SU-DHL-6 (cell line): ENCODE results near the gene FAM227B.
"Not testable (repeated sequence)": the region's sequence is repeated elsewhere in the genome, so short reads cannot be mapped to it uniquely, and the experiment has no call there.

Source experiments
- H2AFZ ChIP-seq: fragments of 200-600 bp; sonication (generic); 2 replicates; pipeline ENCODE4 v1.6.1; 2014; ENCODE audit warnings: low read depth, mild to moderate bottlenecking, moderate library complexity, mixed read lengths, antibody characterized with exemption, low read length; ENCODE audit not compliant: severe bottlenecking
- H3F3A ChIP-seq: fragments of 200-600 bp; shearing (Covaris generic); 2 replicates; pipeline ENCODE4 v1.6.0; 2016; ENCODE audit warnings: antibody characterized with exemption, mild to moderate bottlenecking; ENCODE audit not compliant: insufficient read depth
- H3K27ac ChIP-seq: fragments of 200-600 bp; sonication (generic); 2 replicates; pipeline ENCODE4 v1.5.1; 2016; ENCODE audit warnings: low read depth, mild to moderate bottlenecking, low read length, moderate library complexity, mixed read lengths
- H3K27me3 ChIP-seq: fragments of 200-600 bp; sonication (generic), shearing (Covaris generic); 2 replicates; pipeline ENCODE4 v1.6.0; 2014; ENCODE audit warnings: mild to moderate bottlenecking, low read length
- H3K36me3 ChIP-seq: fragments of 200-600 bp; sonication (generic); 2 replicates; pipeline ENCODE4 v1.6.1; 2014; ENCODE audit warnings: mild to moderate bottlenecking, low read length, mixed read lengths
- H3K4me2 ChIP-seq: fragments of 300-600, 200-600 bp; shearing (Covaris generic), sonication (generic); 2 replicates; pipeline ENCODE4 v1.6.0; 2014; ENCODE audit warnings: low read length, low read depth, mild to moderate bottlenecking; ENCODE audit not compliant: poor library complexity, severe bottlenecking
- H3K4me3 ChIP-seq: fragments of 200-600 bp; sonication (generic); 2 replicates; pipeline ENCODE4 v1.5.1; 2014; ENCODE audit warnings: antibody characterized with exemption, low read length, mild to moderate bottlenecking, mixed read lengths; ENCODE audit not compliant: insufficient read depth, poor library complexity, severe bottlenecking
- H3K79me2 ChIP-seq: fragments of 200-600 bp; sonication (generic); 2 replicates; pipeline ENCODE4 v1.6.1; 2014; ENCODE audit warnings: mild to moderate bottlenecking, low read length, moderate library complexity; ENCODE audit not compliant: insufficient read depth
- H3K9ac ChIP-seq: fragments of 200-600 bp; sonication (generic); 2 replicates; pipeline ENCODE4 v1.7.0; 2014; ENCODE audit warnings: mild to moderate bottlenecking, low read length
- H3K9me2 ChIP-seq: fragments of 200-600 bp; sonication (generic); replicated peaks from 2 replicates; pipeline ENCODE4 v1.6.1; 2014; ENCODE audit warnings: low read length; ENCODE audit not compliant: insufficient read depth
- H3K9me3 ChIP-seq: fragments of 200-600 bp; sonication (generic); 2 replicates; pipeline ENCODE4 v1.6.1; 2014; ENCODE audit warnings: low read length, mixed read lengths; ENCODE audit not compliant: insufficient read depth
- H4K20me1 ChIP-seq: fragments of 200-600 bp; sonication (generic); 2 replicates; pipeline ENCODE4 v1.6.1; 2014; ENCODE audit warnings: low read depth, mild to moderate bottlenecking, antibody characterized with exemption, low read length, moderate library complexity, mixed read lengths
- CTCF ChIP-seq: fragments of 200-600 bp; sonication (generic); IDR thresholded peaks from one replicate; pipeline ENCODE4 v1.5.1; 2017; ENCODE audit warnings: antibody characterized with exemption, mild to moderate bottlenecking, low read length, moderate library complexity; ENCODE audit not compliant: insufficient read depth, poor library complexity, severe bottlenecking
- EZH2phosphoT487 ChIP-seq: fragments of 200-600 bp; sonication (generic), shearing (Covaris generic); conservative IDR thresholded peaks from 2 replicates; pipeline ENCODE4 v1.6.1; 2018; ENCODE audit warnings: mild to moderate bottlenecking, antibody characterized with exemption, low read length, moderate library complexity, mixed read lengths

FAM227B gene

GRCh38 chr15:49558929-49559328, 61.7 kb downstream of the FAM227B start:
- TF ChIP-seq CTCF (no peak), EZH2phosphoT487 (no peak)
- Histone ChIP-seq H3K27me3 (no peaks in the 10 kb centered on the region), H3K27ac (no peak overlapping the region), H3K36me3 (no peaks in the 10 kb centered on the region), H3K79me2 (no peaks in the 10 kb centered on the region), H3K9ac (no peak overlapping the region), H3K4me3 (no peak overlapping the region), H3K4me2 (no peak overlapping the region), H3K9me2 (no peaks in the 10 kb centered on the region), H2AFZ (no peak overlapping the region), H3F3A (no peaks in the 10 kb centered on the region), H4K20me1 (no peaks in the 10 kb centered on the region), H3K9me3 (peaks cover 3% of the 10 kb centered on the region; the same call in 1 of the 2 replicates)

GRCh38 chr15:49556437-49556836, 64.2 kb downstream of the FAM227B start:
- no peaks in the 10 kb centered on the region; the same call in 1 of the 2 replicates for H3K9me3 ChIP-seq
- no peak overlapping the region for H3K4me2 ChIP-seq
- H3F3A ChIP-seq, result no peaks in the 10 kb centered on the region
- H3K27ac ChIP-seq, result no peak overlapping the region
- no peaks in the 10 kb centered on the region for H3K79me2 ChIP-seq
- H3K27me3 ChIP-seq, result no peaks in the 10 kb centered on the region
- no peak overlapping the region for H3K9ac ChIP-seq
- TF ChIP-seq EZH2phosphoT487 (no peak), CTCF (no peak)
- H4K20me1 ChIP-seq, result no peaks in the 10 kb centered on the region
- H3K36me3 ChIP-seq, result no peaks in the 10 kb centered on the region
- no peak overlapping the region for H3K4me3 ChIP-seq
- no peaks in the 10 kb centered on the region for H3K9me2 ChIP-seq
- no peak overlapping the region for H2AFZ ChIP-seq

- H3K27ac ChIP-seq, H3K79me2 ChIP-seq, H3F3A ChIP-seq, H3K4me3 ChIP-seq, H3K9me2 ChIP-seq, H3K9ac ChIP-seq, H3K4me2 ChIP-seq, H3K9me3 ChIP-seq, H4K20me1 ChIP-seq, H3K36me3 ChIP-seq, H2AFZ ChIP-seq, H3K27me3 ChIP-seq: not testable (repeated sequence)
These were observed 70.3 kb downstream of the FAM227B start for GRCh38 chr15:49550342-49550741.

GRCh38 chr15:49538520-49538919, 82.1 kb downstream of the FAM227B start:
- Histone ChIP-seq H4K20me1 (no peaks in the 10 kb centered on the region), H3K27me3 (no peaks in the 10 kb centered on the region), H3K79me2 (no peaks in the 10 kb centered on the region), H3K9me3 (no peaks in the 10 kb centered on the region), H3K36me3 (no peaks in the 10 kb centered on the region), H3K9me2 (no peaks in the 10 kb centered on the region), H3K4me2 (no peak overlapping the region), H3K9ac (no peak overlapping the region), H3F3A (no peaks in the 10 kb centered on the region), H3K4me3 (no peak overlapping the region), H3K27ac (no peak overlapping the region), H2AFZ (no peak overlapping the region)
- TF ChIP-seq CTCF (no peak), EZH2phosphoT487 (no peak)
